K562 (cell line): ENCODE data around the gene ANXA1. TPM values are rescaled to one million over a fixed set of nuclear protein-coding genes. Genes with fewer than 3 reads are reported as not detected.

Experiments
- ATAC-seq: fragments of 200-7000 bp; cut with Tn5 transposase; 3 replicates; pipeline ENCODE4 v1.9.1; 2020; ENCODE audit warnings: moderate library complexity
- BruUV-seq: library from RNA; stranded (reverse); fragments of 400-500 nt; replicated peaks from 2 replicates; lab custom pipeline; 2021; lab: Mats Ljungman, UMichigan
- CTCF ChIA-PET: fragments of 300-600 bp; formaldehyde crosslinking; extraction: SDS; loops from one replicate; lab custom pipeline; 2021; ENCODE audit warnings: low intra/inter-chr PET ratio; lab: Yijun Ruan, JAX
- POLR2A ChIA-PET: fragments of 300-600, 350-650 bp; sonication (Branson Sonifier 250); formaldehyde crosslinking; extraction: SDS; loops from one replicate; lab custom pipeline; 2021; ENCODE audit warnings: antibody characterized with exemption, inconsistent platforms; lab: Yijun Ruan, JAX
- DNase-seq, 4 experiments: peaks; one replicate each; pipeline versions ENCODE4 v3.0.0 to v3.0.0-alpha.2; 2011 to 2018; ENCODE audit warnings: low spot score in 3 of 4, mixed read lengths in 3 of 4; ENCODE audit errors: extremely low read depth in 1 of 4
- FAIRE-seq: peaks from 2 replicates; lab custom pipeline; 2011; peaks lifted over from hg19 to GRCh38; lab: Jason Lieb, UNC
- H2AFZ ChIP-seq: 2 replicates; pipeline ENCODE4 v1.6.0; 2011; ENCODE audit warnings: low read depth, low read length, control low read depth, inconsistent platforms
- H3K27ac ChIP-seq: fragments of 200-600 bp; 3 replicates; pipeline ENCODE4 v1.8.0; 2011; ENCODE audit warnings: low read depth, mild to moderate bottlenecking, control low read depth, inconsistent platforms, low read length, moderate library complexity, mixed read lengths; ENCODE audit errors: extremely low read depth
- H3K27me3 ChIP-seq, 2 experiments: fragments of 300-600 bp in 1 of 2; 2 replicates in 1 of 2; 3 replicates in 1 of 2; pipeline versions ENCODE4 v1.6.0 to v1.8.0; 2011; ENCODE audit warnings: inconsistent platforms in 2 of 2, low read length in 2 of 2, mild to moderate bottlenecking in 1 of 2, mixed read lengths in 1 of 2, moderate library complexity in 1 of 2; ENCODE audit not compliant: control insufficient read depth in 2 of 2, insufficient read depth in 2 of 2
- H3K36me3 ChIP-seq: fragments of 300-600 bp; 3 replicates; pipeline ENCODE4 v1.8.0; 2011; ENCODE audit warnings: mild to moderate bottlenecking, low read length, inconsistent platforms; ENCODE audit not compliant: control insufficient read depth, insufficient read depth
- H3K4me1 ChIP-seq, 2 experiments: fragments of 200-600 bp in 1 of 2; replicated peaks in 1 of 2; 2 replicates in 1 of 2; 3 replicates in 1 of 2; pipeline versions ENCODE4 v1.5.1 to v1.8.0; 2011; ENCODE audit warnings: inconsistent platforms in 2 of 2, low read length in 2 of 2, mild to moderate bottlenecking in 1 of 2, mixed read lengths in 1 of 2, moderate library complexity in 1 of 2; ENCODE audit not compliant: control insufficient read depth in 2 of 2, insufficient read depth in 2 of 2
- H3K4me2 ChIP-seq: 2 replicates; pipeline ENCODE4 v1.6.1; 2011; ENCODE audit warnings: low read length, control low read depth, inconsistent platforms, mixed read lengths; ENCODE audit not compliant: insufficient read depth
- H3K4me3 ChIP-seq: fragments of 200-600 bp; sonication (generic), shearing (Covaris generic); 2 replicates; pipeline ENCODE4 v1.5.1; 2016; ENCODE audit warnings: control low read depth, inconsistent platforms
- H3K79me2 ChIP-seq: fragments of 200-600 bp; 3 replicates; pipeline ENCODE4 v1.8.0; 2011; ENCODE audit warnings: low read length, inconsistent platforms; ENCODE audit not compliant: control insufficient read depth, insufficient read depth
- H3K9ac ChIP-seq, 2 experiments: 2 replicates each; pipeline versions ENCODE4 v1.6.0 to v1.6.1; 2011; ENCODE audit warnings: low read depth in 2 of 2, low read length in 2 of 2, control low read depth in 1 of 2, inconsistent platforms in 1 of 2, mild to moderate bottlenecking in 1 of 2, mixed read lengths in 1 of 2; ENCODE audit not compliant: insufficient read depth in 1 of 2
- H3K9me1 ChIP-seq: one replicate; pipeline ENCODE4 v1.6.0; 2011; ENCODE audit warnings: inconsistent platforms, mild to moderate bottlenecking, low read length, moderate library complexity; ENCODE audit not compliant: control insufficient read depth, insufficient read depth
- H3K9me3 ChIP-seq: replicated peaks from 2 replicates; pipeline ENCODE4 v1.5.1; 2011; ENCODE audit warnings: low read depth, low read length, inconsistent platforms; ENCODE audit not compliant: control insufficient read depth, insufficient read depth
- H4K20me1 ChIP-seq: replicated peaks from 2 replicates; pipeline ENCODE4 v1.6.1; 2011; ENCODE audit warnings: low read length, inconsistent platforms, mixed read lengths; ENCODE audit not compliant: control insufficient read depth, insufficient read depth
- CBFA2T3 ChIP-seq: fragments of 450-650 bp; IDR thresholded peaks from 2 replicates; pipeline ENCODE4 v1.6.1; 2017
- CREB5 ChIP-seq: fragments of 250-450 bp; sonication (Bioruptor Pico); IDR thresholded peaks from 2 replicates; pipeline ENCODE4 v1.5.0; 2020; ENCODE audit warnings: mild to moderate bottlenecking
- FOXK2 ChIP-seq, 2 experiments: fragments of 450-650 bp; IDR thresholded peaks in 1 of 2; conservative IDR thresholded peaks in 1 of 2; 2 replicates each; pipeline ENCODE4 v1.6.1; 2016; ENCODE audit warnings: low read depth in 2 of 2, mild to moderate bottlenecking in 1 of 2
- POLR2AphosphoS5 ChIP-seq: IDR thresholded peaks from 2 replicates; pipeline ENCODE4 v1.6.1; 2011; ENCODE audit warnings: mild to moderate bottlenecking, low read depth, low read length, moderate library complexity; ENCODE audit not compliant: control insufficient read depth, insufficient read depth
- RAD51 ChIP-seq: fragments of 450-650 bp; IDR thresholded peaks from 2 replicates; pipeline ENCODE4 v1.7.1; 2016; ENCODE audit warnings: low read depth, mild to moderate bottlenecking, borderline replicate concordance
- RFX1 ChIP-seq: fragments of 450-650 bp; IDR thresholded peaks from 2 replicates; pipeline ENCODE4 v1.6.1; 2016; ENCODE audit warnings: mild to moderate bottlenecking, moderate library complexity
- SREBF1 ChIP-seq: fragments of 150-350 bp; IDR thresholded peaks from 2 replicates; pipeline ENCODE4 v1.6.1; 2014; ENCODE audit warnings: antibody characterized with exemption, low read depth, low read length, borderline replicate concordance
- TEAD4 ChIP-seq, 2 experiments: sonication (generic) in 1 of 2; formaldehyde crosslinking in 1 of 2; IDR thresholded peaks; 2 replicates each; pipeline versions ENCODE4 v1.6.1 to v1.8.0; 2012 to 2022; ENCODE audit warnings: borderline replicate concordance in 1 of 2, inconsistent platforms in 1 of 2, low read length in 1 of 2, mild to moderate bottlenecking in 1 of 2, missing genetic modification reagents in 1 of 2
- USF1 ChIP-seq: sonication (generic); formaldehyde crosslinking; IDR thresholded peaks from 2 replicates; pipeline ENCODE4 v1.9.0; 2022; ENCODE audit warnings: mild to moderate bottlenecking, missing genetic modification reagents
- USF2 ChIP-seq: sonication (generic); formaldehyde crosslinking; IDR thresholded peaks from 2 replicates; pipeline ENCODE4 v1.5.0; 2020; ENCODE audit warnings: missing genetic modification reagents
- YBX1 ChIP-seq: fragments of 450-650 bp; IDR thresholded peaks from 2 replicates; pipeline ENCODE4 v1.7.1; 2016; ENCODE audit warnings: mild to moderate bottlenecking
- ZNF143 ChIP-seq: sonication (generic); formaldehyde crosslinking; IDR thresholded peaks from 2 replicates; pipeline ENCODE4 v1.9.0; 2022; ENCODE audit warnings: mild to moderate bottlenecking, missing genetic modification reagents
- ZNF311 ChIP-seq: fragments of 250-450 bp; sonication (Bioruptor Pico); IDR thresholded peaks from 2 replicates; pipeline ENCODE4 v1.4.0; 2020; ENCODE audit warnings: mild to moderate bottlenecking, moderate library complexity
- ZNF766 ChIP-seq: fragments of 200-800 bp; sonication (Bioruptor generic); conservative IDR thresholded peaks from 2 replicates; pipeline ENCODE4 v1.6.1; 2016; ENCODE audit warnings: missing genetic modification characterization, missing compliant biosample characterization
- WGBS: fragments of 100-300 bp; shearing (Covaris generic); methylation state at CpG from one replicate; pipeline ENCODE4 v1.1.6; 2016; ENCODE audit warnings: low coverage, mixed read lengths; ENCODE audit not compliant: insufficient coverage; ENCODE audit errors: missing lambda C conversion rate; 5-methylcytosine and 5-hydroxymethylcytosine counted together
- in situ Hi-C: fragments of 300-500 bp; cut with MboI; formaldehyde crosslinking; loops from 4 replicates; pipeline ENCODE4 v1.15.0; 2018; ENCODE audit warnings: inconsistent platforms, mixed read lengths
- intact Hi-C: fragments of 100-400 bp; cut with micrococcal nuclease; formaldehyde crosslinking; loops from 2 replicates; pipeline ENCODE4 v1.14.2; 2022
- polyA plus RNA-seq, 8 experiments: library from polyadenylated mRNA; depleted of rRNA in 4 of 8; stranded (reverse) in 5 of 8; unstranded in 3 of 8; fragments of >200 nt; fragmentation: Nextera tagmentation in 2 of 8; fragmentation: Illumina TruSeq in 1 of 8; extraction: Ambion mirVana in 2 of 8; extraction: Trizol in 1 of 8; gene quantifications; 2 replicates each; pipeline versions ENCODE4 v1.2.1 to v1.2.3, GENCODE V29; 2011 to 2014; ENCODE audit warnings: inconsistent platforms in 1 of 8, missing spikeins in 1 of 8
- total RNA-seq, 7 experiments: library from RNA; depleted of rRNA in 6 of 7; stranded (reverse); fragments of >200 nt in 6 of 7; fragmentation: Illumina TruSeq in 2 of 7; extraction: Trizol in 2 of 7; gene quantifications; 2 replicates each; pipeline versions ENCODE4 v1.2.1 to v1.2.3, GENCODE V29; 2011 to 2021; ENCODE audit warnings: low replicate concordance in 1 of 7

ANXA1 gene
- total and polyA plus RNA-seq, 9 of the 15 experiments (the other 6 are each of a cell fraction or from before 2014, with no cell fraction given), result 406 to 1,298 (median 620) TPM

- TF ChIP-seq POLR2AphosphoS5, result 0 out of 2 replicates have a peak, but pooled peaks have one; percentile 32
- peak; percentile 59 for TF ChIP-seq RFX1
- TF ChIP-seq, all 486 proteins: peak for 41
Measured at GRCh38 chr9:73151653-73152542, at the start of gene ANXA1 (continued).

GRCh38 chr9:73104342-73104741 lies 47.3 kb upstream of the ANXA1 start:
- POLR2A ChIA-PET, result no interaction called here
- Histone ChIP-seq H3K27ac (no peak overlapping the region), H3K27me3 (no peaks in the 10 kb centered on the region), H3K4me1 (no peaks in the 10 kb centered on the region), H3K79me2 (no peaks in the 10 kb centered on the region), H2AFZ (no peak overlapping the region), H3K4me2 (no peak overlapping the region), H3K9me3 (no peaks in the 10 kb centered on the region), H3K36me3 (no peaks in the 10 kb centered on the region), H3K9me1 (no peaks in the 10 kb centered on the region), H3K9ac (no peak overlapping the region), H4K20me1 (no peaks in the 10 kb centered on the region), H3K4me3 (no peak overlapping the region)
- FAIRE-seq (no peak), DNase-seq (no peak), ATAC-seq (no peak; the same call in 2 of the 3 replicates)
- in situ Hi-C loops (no loop called here), intact Hi-C loops (no loop called here)
- WGBS, result 17% methylated on average over 3 of the region's 4 CpGs
- CTCF ChIA-PET, result no interaction called here
- peak; percentile 47; the same call in 1 of the 2 replicates for TF ChIP-seq RAD51
- no peak for TF ChIP-seq ZNF311 (CRISPR knock-in tag)
- no peak for TF ChIP-seq CREB5 (CRISPR knock-in tag)
- TF ChIP-seq SREBF1, result no peak
- no peak for TF ChIP-seq TEAD4 (IDR thresholded peaks at IDR 0.05; ENCODE audit: low read length)
- TF ChIP-seq TEAD4 (CRISPR knock-in tag; IDR thresholded peaks at IDR 0.05; ENCODE audit: borderline replicate concordance), result no peak
- TF ChIP-seq YBX1, result no peak
- peak; percentile 73 for TF ChIP-seq ZNF766 (CRISPR knock-in tag)
- TF ChIP-seq FOXK2 (conservative IDR thresholded peaks at IDR 0.05 in 1 of 2, IDR thresholded peaks at IDR 0.05 in 1 of 2; ENCODE audit: low read depth in 2 of 2), result no peak
- TF ChIP-seq ZNF143 (CRISPR knock-in tag), result no peak
- TF ChIP-seq USF1 (CRISPR knock-in tag), result 0 out of 2 replicates have a peak, but pooled peaks have one; percentile 33
- peak; percentile 10; the same call in 1 of the 2 replicates for TF ChIP-seq USF2 (CRISPR knock-in tag)
- TF ChIP-seq CBFA2T3, result 0 out of 2 replicates have a peak, but pooled peaks have one; percentile 19
- BruUV-seq, result no TSS peak
